NCI-H1694 (cell line): ENCODE data around the gene HNRNPA3.

Experiments used
- DNase-seq: peaks from one replicate; lab custom pipeline; 2025; lab: John Stamatoyannopoulos, UW

HNRNPA3 gene

DNA sequence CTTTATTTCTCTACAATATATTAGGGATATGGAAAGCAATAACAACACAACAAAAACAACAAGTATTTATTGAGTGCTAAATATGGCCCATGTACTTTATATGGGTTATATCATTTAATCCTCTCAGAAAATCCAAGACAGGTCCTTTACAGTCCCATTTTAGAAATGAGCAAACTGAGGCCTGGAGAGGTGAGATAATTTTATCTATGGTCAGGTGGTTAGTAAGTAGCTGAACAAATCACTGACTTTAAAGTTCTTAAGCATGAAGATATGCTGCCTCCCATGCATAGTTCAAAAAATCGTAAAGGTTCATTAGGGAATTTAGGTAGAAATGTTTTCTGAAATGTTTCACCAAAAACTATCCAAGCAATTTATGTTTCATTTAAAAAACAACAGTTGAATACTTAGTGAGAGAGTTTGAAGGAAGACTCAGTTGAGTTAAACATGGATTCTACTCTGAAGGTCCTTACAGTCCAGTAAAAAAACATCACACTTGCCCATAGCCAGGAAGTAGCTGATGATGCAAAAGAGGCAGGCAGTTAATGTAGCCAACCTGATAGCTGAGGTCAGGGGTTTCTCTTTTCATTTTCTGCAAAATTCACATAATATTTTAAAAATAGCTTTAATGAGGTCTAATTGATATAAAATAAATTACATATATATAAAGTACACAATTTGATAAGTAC, 59.5 kb downstream of the HNRNPA3 start:
- DNase-seq: no peak

GRCh38 chr2:177272765-177273164, 60.2 kb downstream of the HNRNPA3 start:
- DNase-seq: no peak

GRCh38 chr2:177273408-177273807, 60.8 kb downstream of the HNRNPA3 start:
- DNase-seq: no peak
